GM12873 (cell line): Measurements from ENCODE around the gene DIABLO.

ENCODE experiments used
- TF ChIP-seq, protein P1 (sequence below): IDR thresholded peaks from 2 replicates; pipeline ENCODE4 v1.5.1; 2012; ENCODE audit warnings: low read depth, mild to moderate bottlenecking, moderate library complexity, low read length, control low read depth; ENCODE audit not compliant: insufficient read depth; ENCODE audit errors: missing control alignments

DIABLO gene

DNA sequence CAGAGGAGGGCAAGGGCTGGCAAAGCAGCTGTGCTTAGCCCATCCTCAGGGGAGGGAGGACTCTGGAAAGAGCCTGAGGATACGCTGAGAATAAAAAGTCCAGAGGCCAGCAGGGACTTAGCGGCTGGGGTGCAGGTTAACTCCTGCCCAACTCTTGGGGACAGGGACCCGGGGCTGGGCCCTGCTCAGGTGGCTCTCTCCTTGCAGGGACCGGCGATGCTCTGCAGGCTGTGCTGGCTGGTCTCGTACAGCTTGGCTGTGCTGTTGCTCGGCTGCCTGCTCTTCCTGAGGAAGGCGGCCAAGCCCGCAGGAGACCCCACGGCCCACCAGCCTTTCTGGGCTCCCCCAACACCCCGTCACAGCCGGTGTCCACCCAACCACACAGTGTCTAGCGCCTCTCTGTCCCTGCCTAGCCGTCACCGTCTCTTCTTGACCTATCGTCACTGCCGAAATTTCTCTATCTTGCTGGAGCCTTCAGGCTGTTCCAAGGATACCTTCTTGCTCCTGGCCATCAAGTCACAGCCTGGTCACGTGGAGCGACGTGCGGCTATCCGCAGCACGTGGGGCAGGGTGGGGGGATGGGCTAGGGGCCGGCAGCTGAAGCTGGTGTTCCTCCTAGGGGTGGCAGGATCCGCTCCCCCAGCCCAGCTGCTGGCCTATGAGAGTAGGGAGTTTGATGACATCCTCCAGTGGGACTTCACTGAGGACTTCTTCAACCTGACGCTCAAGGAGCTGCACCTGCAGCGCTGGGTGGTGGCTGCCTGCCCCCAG is 19.6 kb downstream of the DIABLO start:
- TF ChIP-seq, protein P1, sequence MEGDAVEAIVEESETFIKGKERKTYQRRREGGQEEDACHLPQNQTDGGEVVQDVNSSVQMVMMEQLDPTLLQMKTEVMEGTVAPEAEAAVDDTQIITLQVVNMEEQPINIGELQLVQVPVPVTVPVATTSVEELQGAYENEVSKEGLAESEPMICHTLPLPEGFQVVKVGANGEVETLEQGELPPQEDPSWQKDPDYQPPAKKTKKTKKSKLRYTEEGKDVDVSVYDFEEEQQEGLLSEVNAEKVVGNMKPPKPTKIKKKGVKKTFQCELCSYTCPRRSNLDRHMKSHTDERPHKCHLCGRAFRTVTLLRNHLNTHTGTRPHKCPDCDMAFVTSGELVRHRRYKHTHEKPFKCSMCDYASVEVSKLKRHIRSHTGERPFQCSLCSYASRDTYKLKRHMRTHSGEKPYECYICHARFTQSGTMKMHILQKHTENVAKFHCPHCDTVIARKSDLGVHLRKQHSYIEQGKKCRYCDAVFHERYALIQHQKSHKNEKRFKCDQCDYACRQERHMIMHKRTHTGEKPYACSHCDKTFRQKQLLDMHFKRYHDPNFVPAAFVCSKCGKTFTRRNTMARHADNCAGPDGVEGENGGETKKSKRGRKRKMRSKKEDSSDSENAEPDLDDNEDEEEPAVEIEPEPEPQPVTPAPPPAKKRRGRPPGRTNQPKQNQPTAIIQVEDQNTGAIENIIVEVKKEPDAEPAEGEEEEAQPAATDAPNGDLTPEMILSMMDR, result no peak

DNA sequence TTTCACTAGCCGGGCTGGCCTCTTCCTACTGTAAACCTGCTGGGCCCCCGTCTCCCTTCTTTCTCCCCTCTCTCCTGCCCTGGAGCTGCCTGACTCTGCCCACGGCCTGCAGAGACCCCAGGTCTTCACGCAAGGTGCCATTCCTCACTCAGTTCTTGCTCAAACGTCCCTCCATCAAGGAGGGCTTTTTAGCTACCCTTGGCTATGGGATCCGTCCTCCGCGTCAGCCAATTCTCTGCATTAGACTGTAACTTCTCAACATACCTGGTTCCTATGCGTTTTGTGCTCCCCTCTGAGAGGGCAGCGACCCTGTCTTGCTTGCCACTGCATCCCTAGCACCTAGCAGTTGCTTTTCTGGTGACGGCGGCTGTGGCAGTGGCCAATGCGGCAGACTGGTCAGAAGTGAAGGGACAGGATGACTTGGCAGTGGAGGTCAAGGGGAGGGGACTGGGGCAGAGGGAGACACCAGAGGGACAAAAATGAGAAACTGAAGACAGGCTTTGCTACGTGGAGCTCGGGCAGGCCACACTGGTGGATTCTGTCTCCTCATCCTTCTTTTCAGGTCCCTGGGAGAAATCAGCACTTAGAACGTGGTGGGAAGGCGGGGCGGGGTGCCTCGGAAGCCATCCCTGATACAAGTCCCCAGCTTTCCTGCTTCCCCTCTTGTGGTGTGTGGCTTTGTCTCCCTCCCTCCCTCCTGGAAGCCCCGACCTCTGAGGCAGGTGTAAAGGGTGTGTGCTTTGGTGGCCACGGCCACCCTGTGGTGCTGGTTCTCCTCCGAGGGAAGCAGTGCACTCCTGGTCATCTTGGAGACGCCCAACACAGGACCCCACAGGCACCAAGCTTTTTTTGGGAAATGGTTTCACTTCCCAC is 20.6 kb downstream of the DIABLO start:
- TF ChIP-seq, protein P1, result no peak

DNA sequence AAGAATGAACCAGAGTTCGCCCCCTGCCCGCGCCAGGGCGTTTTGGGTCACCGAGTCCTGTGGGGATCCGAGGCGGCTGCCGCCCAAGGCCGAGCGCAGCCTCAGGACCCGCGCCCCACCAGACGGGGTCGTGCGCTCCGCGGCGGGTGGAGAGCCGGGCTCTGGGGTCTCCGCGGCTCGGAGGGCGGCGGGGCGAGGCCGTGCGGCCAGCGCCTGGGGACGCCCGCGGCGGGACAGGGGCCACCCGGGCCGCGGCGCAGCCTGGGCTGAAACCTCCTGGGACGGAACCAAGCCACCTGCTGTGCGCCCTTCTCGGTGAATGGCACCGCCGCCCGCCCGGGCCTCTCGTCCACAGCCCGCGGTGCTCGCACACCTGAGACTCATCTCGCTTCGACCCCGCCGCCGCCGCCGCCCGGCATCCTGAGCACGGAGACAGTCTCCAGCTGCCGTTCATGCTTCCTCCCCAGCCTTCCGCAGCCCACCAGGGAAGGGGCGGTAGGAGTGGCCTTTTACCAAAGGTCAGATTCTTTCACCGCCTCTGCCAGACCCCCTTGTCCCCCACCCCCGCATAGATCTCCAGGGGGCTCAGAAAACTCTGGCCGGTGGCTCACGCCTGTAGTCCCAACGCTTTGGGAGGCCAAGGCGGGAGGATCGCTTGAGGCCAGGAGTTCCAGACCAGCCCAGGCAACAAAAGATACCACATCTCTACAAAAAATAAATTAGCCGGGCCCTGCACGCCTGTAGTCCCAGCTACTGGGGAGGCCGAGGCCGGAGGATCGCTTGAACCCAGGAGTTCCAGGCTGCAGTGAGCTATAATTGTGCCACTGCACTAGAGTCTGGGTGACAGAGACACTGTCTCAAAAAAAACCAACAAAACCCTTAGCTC is 21.4 kb downstream of the DIABLO start:
- TF ChIP-seq, protein P1, result no peak

DNA sequence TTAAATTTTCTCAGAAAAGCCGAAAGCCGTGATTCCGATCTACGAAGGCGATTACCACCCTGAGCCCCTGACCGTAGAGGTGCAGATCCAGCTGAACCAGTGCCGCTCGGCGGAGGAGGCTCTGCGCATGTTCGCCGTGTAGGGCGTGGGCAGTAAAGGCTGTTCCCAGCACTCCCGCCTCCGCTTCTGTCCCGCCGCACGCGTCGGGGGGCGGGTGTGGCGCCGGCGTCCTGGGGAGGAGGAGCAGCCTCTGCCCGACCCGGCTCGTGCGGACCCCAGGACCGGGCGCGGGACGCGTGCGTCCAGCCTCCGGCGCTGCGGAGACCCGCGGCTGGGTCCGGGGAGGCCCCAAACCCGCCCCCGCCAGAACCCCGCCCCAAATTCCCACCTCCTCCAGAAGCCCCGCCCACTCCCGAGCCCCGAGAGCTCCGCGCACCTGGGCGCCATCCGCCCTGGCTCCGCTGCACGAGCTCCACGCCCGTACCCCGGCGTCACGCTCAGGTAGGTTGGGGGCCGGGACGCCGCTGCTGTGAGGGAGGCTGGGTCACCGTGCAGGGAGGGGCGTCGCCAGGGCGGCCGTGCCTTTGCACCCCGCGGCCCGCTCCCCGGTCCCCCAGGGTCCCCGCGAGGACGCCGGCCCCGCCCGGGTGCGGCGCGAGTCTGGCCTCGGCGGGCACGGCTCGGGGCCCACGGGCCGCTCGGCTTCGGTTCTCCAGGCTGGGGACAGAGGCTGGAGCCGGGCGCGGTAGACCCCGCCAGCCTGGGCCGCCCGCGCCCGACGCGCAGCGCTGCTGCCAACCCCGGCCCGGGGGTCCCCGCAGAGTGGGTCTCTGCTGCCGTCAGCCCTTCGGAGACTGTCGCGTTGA is 22.3 kb downstream of the DIABLO start, which contains the start of gene B3GNT4:
TSS of gene B3GNT4 (plus strand) at position 409 of the 866 bp plus-strand sequence. CDS start 910 bp downstream, outside the sequence.
- TF ChIP-seq, protein P1, result no peak

DNA sequence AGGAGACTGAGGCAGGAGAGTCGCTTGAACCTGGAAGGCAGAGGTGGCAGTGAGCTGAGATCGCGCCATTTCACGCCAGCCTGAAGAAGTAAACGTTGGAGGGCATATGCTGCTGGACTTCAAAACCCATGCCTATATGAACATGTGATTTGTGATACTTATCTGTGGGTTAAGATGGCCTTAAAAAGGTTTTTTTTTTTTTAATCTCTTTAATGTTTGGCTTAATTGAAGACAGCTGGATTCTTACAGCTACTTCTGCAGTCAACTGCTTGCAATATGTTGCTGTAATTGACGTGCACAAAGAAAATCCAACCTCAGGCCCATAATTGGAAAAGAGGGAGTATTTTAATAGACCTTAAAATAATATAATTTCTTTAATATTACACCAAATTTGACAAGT is 23.8 kb downstream of the DIABLO start:
- TF ChIP-seq, protein P1, result no peak

DNA sequence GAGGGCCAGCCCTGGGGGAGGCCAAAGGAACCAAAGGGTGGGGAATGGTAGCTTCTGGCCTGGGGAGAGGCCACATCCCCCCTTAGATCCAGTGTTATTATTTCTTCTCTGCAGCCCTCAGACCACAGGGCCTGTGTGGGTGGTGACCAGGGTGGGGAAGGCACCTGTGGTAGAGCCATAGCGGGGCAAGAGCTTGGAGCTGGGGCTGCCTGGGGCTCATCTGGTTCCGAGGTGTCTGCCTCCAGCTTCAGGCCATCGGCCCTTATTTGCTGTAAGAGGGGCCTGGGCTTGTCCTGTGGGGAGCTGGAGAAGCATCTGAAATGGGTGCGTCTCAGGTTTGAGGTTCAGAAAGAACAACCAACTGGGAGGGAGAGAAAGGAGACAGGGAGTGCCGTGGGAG is 24.5 kb downstream of the DIABLO start:
- TF ChIP-seq, protein P1, result no peak
